Esophagus squamous epithelium (tissue), 4 donors: ENCODE results near the gene SERPINE2.

Experiments used
- CTCF ChIP-seq, 6 experiments: fragments of 450-650 bp in 4 of 6; fragments of 200-600 bp in 2 of 6; sonication (generic) in 2 of 6; IDR thresholded peaks; one replicate each; pipeline ENCODE4 v1.5.1; 2016 to 2019; ENCODE audit warnings: antibody characterized with exemption in 6 of 6, mild to moderate bottlenecking in 4 of 6, moderate library complexity in 4 of 6
- POLR2A ChIP-seq, 4 donors: fragments of 450-650 bp; IDR thresholded peaks; one replicate each; pipeline ENCODE4 v1.6.1; 2017; ENCODE audit warnings: antibody characterized with exemption in 4 of 4, mild to moderate bottlenecking in 4 of 4, moderate library complexity in 3 of 4

GRCh38 chr2:223952280-223952968 is 86.7 kb downstream of the SERPINE2 start:
- TF ChIP-seq CTCF (IDR thresholded peaks at IDR 0.05) (no peak), POLR2A (IDR thresholded peaks at IDR 0.05) (no peak)
